Skeletal muscle satellite cell (primary cell): Measurements from ENCODE around the gene RPL18.

Experiments
- H3K27me3 ChIP-seq: 2 replicates; pipeline ENCODE4 v1.7.0; 2013; ENCODE audit warnings: low read length; ENCODE audit not compliant: control insufficient read depth, insufficient read depth
- H3K36me3 ChIP-seq: 2 replicates; pipeline ENCODE4 v1.7.0; 2013; ENCODE audit warnings: mild to moderate bottlenecking, control low read depth, low read length; ENCODE audit not compliant: insufficient read depth
- H3K4me1 ChIP-seq: 2 replicates; pipeline ENCODE4 v1.7.0; 2013; ENCODE audit warnings: low read length; ENCODE audit not compliant: control insufficient read depth, insufficient read depth
- H3K4me2 ChIP-seq: 2 replicates; pipeline ENCODE4 v1.7.0; 2013; ENCODE audit warnings: mild to moderate bottlenecking, low read length
- H3K4me3 ChIP-seq: 2 replicates; pipeline ENCODE4 v1.7.0; 2013; ENCODE audit warnings: low read length
- H3K9ac ChIP-seq: 2 replicates; pipeline ENCODE4 v1.7.0; 2013; ENCODE audit warnings: mild to moderate bottlenecking, low read depth, low read length, moderate library complexity
- H3K9me3 ChIP-seq: replicated peaks from 2 replicates; pipeline ENCODE4 v1.7.0; 2013; ENCODE audit warnings: mild to moderate bottlenecking, control low read depth, low read length

The RPL18 gene

GRCh38 chr19:48627865-48628314 is 8.9 kb upstream of the RPL18 start:
- Histone ChIP-seq H3K36me3 (peaks cover 4% of the 10 kb centered on the region), H3K9ac (no peak overlapping the region), H3K9me3 (no peaks in the 10 kb centered on the region), H3K4me2 (no peak overlapping the region), H3K4me3 (no peak overlapping the region), H3K4me1 (peaks cover 34% of the 10 kb centered on the region), H3K27me3 (no peaks in the 10 kb centered on the region)

GRCh38 chr19:48627201-48627864 is 8.4 kb upstream of the RPL18 start:
- H3K9me3 ChIP-seq, result no peaks in the 10 kb centered on the region
- H3K27me3 ChIP-seq, result no peaks in the 10 kb centered on the region
- no peak overlapping the region for H3K4me3 ChIP-seq
- H3K4me2 ChIP-seq, result no peak overlapping the region
- no peak overlapping the region for H3K9ac ChIP-seq
- H3K4me1 ChIP-seq, result peaks cover 30% of the 10 kb centered on the region
- peaks cover 4% of the 10 kb centered on the region for H3K36me3 ChIP-seq

- H3K9me3 ChIP-seq, result no peaks in the 10 kb centered on the region
Observed at GRCh38 chr19:48625891-48626327, 6.9 kb upstream of the RPL18 start.

GRCh38 chr19:48624791-48625723 is 6.1 kb upstream of the RPL18 start:
- Histone ChIP-seq H3K4me2 (peak overlapping the region; percentile 94), H3K9ac (peak overlapping the region; percentile 78), H3K4me1 (peaks cover 24% of the 10 kb centered on the region), H3K4me3 (peak overlapping the region; percentile 76), H3K9me3 (no peaks in the 10 kb centered on the region), H3K27me3 (no peaks in the 10 kb centered on the region), H3K36me3 (peaks cover 4% of the 10 kb centered on the region)

More at GRCh38 chr19:48625891-48626327, 6.9 kb upstream of the RPL18 start:
- no peak overlapping the region for H3K9ac ChIP-seq
- H3K36me3 ChIP-seq, result peaks cover 4% of the 10 kb centered on the region
- no peak overlapping the region for H3K4me2 ChIP-seq
- H3K4me3 ChIP-seq, result no peak overlapping the region
- H3K27me3 ChIP-seq, result no peaks in the 10 kb centered on the region
- H3K4me1 ChIP-seq, result peaks cover 29% of the 10 kb centered on the region

- no peaks in the 10 kb centered on the region for H3K27me3 ChIP-seq
- H3K4me1 ChIP-seq, result peaks cover 21% of the 10 kb centered on the region
- peak overlapping the region; percentile 86 for H3K9ac ChIP-seq
- no peaks in the 10 kb centered on the region for H3K9me3 ChIP-seq
- peaks cover 4% of the 10 kb centered on the region for H3K36me3 ChIP-seq
- H3K4me3 ChIP-seq, result peak overlapping the region; percentile 76
- H3K4me2 ChIP-seq, result peak overlapping the region; percentile 94
Observed at GRCh38 chr19:48624067-48624594, 5.2 kb upstream of the RPL18 start.

GRCh38 chr19:48623556-48624066 is 4.6 kb upstream of the RPL18 start:
- Histone ChIP-seq H3K9ac (peak overlapping the region; percentile 86), H3K27me3 (no peaks in the 10 kb centered on the region), H3K9me3 (no peaks in the 10 kb centered on the region), H3K4me3 (peak overlapping the region; percentile 70), H3K4me2 (peak overlapping the region; percentile 84), H3K36me3 (peaks cover 4% of the 10 kb centered on the region), H3K4me1 (peaks cover 21% of the 10 kb centered on the region)

GRCh38 chr19:48619692-48620585 is 961 bp upstream of the RPL18 start:
- Histone ChIP-seq H3K4me2 (peak overlapping the region; percentile 95), H3K27me3 (no peaks in the 10 kb centered on the region), H3K36me3 (peaks cover 34% of the 10 kb centered on the region), H3K4me3 (peak overlapping the region; percentile 89), H3K9ac (peak overlapping the region; percentile 96), H3K9me3 (no peaks in the 10 kb centered on the region), H3K4me1 (peaks cover 50% of the 10 kb centered on the region)

GRCh38 chr19:48618278-48618915 is 581 bp downstream of the RPL18 start:
- peak overlapping the region; percentile 93 for H3K4me2 ChIP-seq
- no peaks in the 10 kb centered on the region for H3K27me3 ChIP-seq
- peak overlapping the region; percentile 99 for H3K9ac ChIP-seq
- peaks cover 55% of the 10 kb centered on the region for H3K4me1 ChIP-seq
- no peaks in the 10 kb centered on the region for H3K9me3 ChIP-seq
- H3K36me3 ChIP-seq, result peaks cover 38% of the 10 kb centered on the region
- peak overlapping the region; percentile 89 for H3K4me3 ChIP-seq

GRCh38 chr19:48617146-48617937 is 1.6 kb downstream of the RPL18 start:
- H3K36me3 ChIP-seq, result peaks cover 38% of the 10 kb centered on the region
- H3K9ac ChIP-seq, result peak overlapping the region; percentile 99
- H3K9me3 ChIP-seq, result no peaks in the 10 kb centered on the region
- H3K27me3 ChIP-seq, result no peaks in the 10 kb centered on the region
- peak overlapping the region; percentile 93 for H3K4me2 ChIP-seq
- peaks cover 58% of the 10 kb centered on the region for H3K4me1 ChIP-seq
- H3K4me3 ChIP-seq, result peak overlapping the region; percentile 89
